Measurements from ENCODE around the gene IQGAP2.

- TF ChIP-seq CTCF (conservative IDR thresholded peaks at IDR 0.05) (no peak), EZH2 (IDR thresholded peaks at IDR 0.05; ENCODE audit: low read depth) (no peak)
These were observed 153.6 kb downstream of the IQGAP2 start for GRCh38 chr5:76556511-76557221.
